IPS-18a (cell line): ENCODE results near the gene COPS8.
A peak's percentile ranks its signal among the peaks of the same experiment; 100 is the strongest.

ENCODE experiments used
- H3K27ac ChIP-seq: one replicate; pipeline ENCODE4 v1.5.1; 2013; ENCODE audit warnings: low read length
- H3K27me3 ChIP-seq: one replicate; pipeline ENCODE4 v1.6.1; 2013; ENCODE audit warnings: mild to moderate bottlenecking, low read length; ENCODE audit not compliant: control insufficient read depth, insufficient read depth
- H3K36me3 ChIP-seq: one replicate; pipeline ENCODE4 v1.6.1; 2013; ENCODE audit warnings: low read depth, low read length; ENCODE audit not compliant: control insufficient read depth
- H3K4me1 ChIP-seq: one replicate; pipeline ENCODE4 v1.6.1; 2013; ENCODE audit warnings: low read depth, low read length; ENCODE audit not compliant: control insufficient read depth
- H3K4me3 ChIP-seq: one replicate; pipeline ENCODE4 v1.5.1; 2013; ENCODE audit warnings: low read length
- H3K9ac ChIP-seq: one replicate; pipeline ENCODE4 v1.6.1; 2013; ENCODE audit warnings: mild to moderate bottlenecking, low read length, moderate library complexity
- H3K9me3 ChIP-seq: one replicate; pipeline ENCODE4 v1.6.1; 2013; ENCODE audit warnings: low read depth, low read length; ENCODE audit not compliant: control insufficient read depth

The COPS8 gene

DNA sequence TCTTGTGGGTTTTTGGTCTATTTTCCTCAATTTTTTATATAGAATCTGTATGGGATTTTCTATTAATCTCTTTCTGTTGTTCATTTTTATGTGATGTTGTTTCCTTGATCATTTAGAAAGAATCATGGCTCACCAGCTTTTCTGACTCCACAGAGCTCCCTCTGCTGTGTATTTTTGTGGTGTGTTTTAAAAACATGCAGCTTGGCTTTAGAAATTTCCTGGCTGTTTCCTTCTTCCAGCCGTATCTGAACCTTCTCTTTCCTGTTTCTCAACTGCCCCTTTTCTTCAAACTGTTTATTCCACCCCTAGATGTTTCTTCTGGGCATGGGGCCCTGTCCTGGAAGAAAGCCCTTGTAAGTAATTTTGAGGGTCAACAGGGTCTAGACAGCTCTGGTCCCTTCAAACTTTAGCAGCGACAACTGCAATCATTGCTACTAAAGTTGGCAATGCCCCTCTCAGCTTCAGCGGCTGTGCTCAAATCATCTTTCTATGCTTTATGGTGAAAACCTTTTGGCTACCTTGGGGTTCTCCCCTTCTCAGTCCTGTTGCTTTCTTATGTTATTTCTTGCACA lies 17.6 kb upstream of the COPS8 start:
- Histone ChIP-seq H3K27me3 (no peaks in the 10 kb centered on the region), H3K4me3 (no peak overlapping the region), H3K9ac (no peak overlapping the region), H3K27ac (no peak overlapping the region), H3K4me1 (no peaks in the 10 kb centered on the region), H3K36me3 (no peaks in the 10 kb centered on the region), H3K9me3 (no peaks in the 10 kb centered on the region)

- Histone ChIP-seq H3K36me3 (no peaks in the 10 kb centered on the region), H3K4me1 (no peaks in the 10 kb centered on the region), H3K27me3 (no peaks in the 10 kb centered on the region), H3K9me3 (no peaks in the 10 kb centered on the region), H3K9ac (no peak overlapping the region), H3K4me3 (no peak overlapping the region), H3K27ac (no peak overlapping the region)
Observed at GRCh38 chr2:237072067-237072931, 13.4 kb upstream of the COPS8 start.

DNA sequence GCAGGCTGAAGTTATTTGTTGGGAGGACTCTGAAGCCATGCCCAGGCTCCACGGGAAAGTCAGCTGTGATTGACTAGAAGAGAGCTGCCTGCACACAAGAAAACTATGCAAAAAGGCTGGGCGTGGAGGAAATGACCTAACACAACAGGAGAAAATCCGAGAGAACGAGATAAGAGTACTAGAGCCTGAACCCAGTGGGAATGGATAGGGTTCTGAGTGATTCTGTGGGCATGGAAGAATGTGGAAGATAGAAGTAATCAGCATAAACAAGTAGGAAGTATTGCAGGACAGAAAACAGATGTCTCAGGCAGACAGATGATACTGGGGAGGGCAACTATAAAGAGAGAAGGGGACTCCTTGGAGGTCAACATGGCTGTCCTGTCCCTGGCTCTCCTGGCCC lies 12.1 kb upstream of the COPS8 start:
- no peaks in the 10 kb centered on the region for H3K27me3 ChIP-seq
- H3K4me1 ChIP-seq, result no peaks in the 10 kb centered on the region
- H3K4me3 ChIP-seq, result no peak overlapping the region
- no peaks in the 10 kb centered on the region for H3K9me3 ChIP-seq
- no peaks in the 10 kb centered on the region for H3K36me3 ChIP-seq
- H3K27ac ChIP-seq, result no peak overlapping the region
- no peak overlapping the region for H3K9ac ChIP-seq

GRCh38 chr2:237074211-237074993 lies 11.3 kb upstream of the COPS8 start:
- Histone ChIP-seq H3K36me3 (no peaks in the 10 kb centered on the region), H3K27ac (no peak overlapping the region), H3K9me3 (no peaks in the 10 kb centered on the region), H3K4me1 (no peaks in the 10 kb centered on the region), H3K27me3 (no peaks in the 10 kb centered on the region), H3K4me3 (no peak overlapping the region), H3K9ac (no peak overlapping the region)

- H3K9me3 ChIP-seq, result no peaks in the 10 kb centered on the region
- no peak overlapping the region for H3K4me3 ChIP-seq
- no peaks in the 10 kb centered on the region for H3K27me3 ChIP-seq
- no peak overlapping the region for H3K27ac ChIP-seq
- no peaks in the 10 kb centered on the region for H3K36me3 ChIP-seq
- no peaks in the 10 kb centered on the region for H3K4me1 ChIP-seq
- H3K9ac ChIP-seq, result no peak overlapping the region
Observed at GRCh38 chr2:237075749-237076599, 9.7 kb upstream of the COPS8 start.

DNA sequence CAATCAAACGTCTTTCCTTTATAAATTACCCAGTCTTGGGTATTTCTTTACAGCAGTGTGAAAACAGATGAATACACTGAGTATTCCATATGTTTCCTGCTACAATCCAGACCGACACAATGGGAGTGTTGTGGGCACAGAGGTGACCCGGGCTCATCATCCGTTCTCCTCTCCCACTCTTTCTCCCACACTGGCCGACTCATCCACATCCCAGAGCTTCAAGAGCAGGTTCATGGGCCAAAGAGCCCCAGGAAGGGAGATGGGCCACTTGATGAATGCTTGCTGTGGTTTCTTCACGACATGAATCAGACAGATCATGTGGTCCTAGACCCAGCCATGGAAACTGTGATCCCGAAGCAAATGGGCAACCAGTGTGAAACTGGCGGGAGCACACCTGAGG lies 4.1 kb upstream of the COPS8 start:
- Histone ChIP-seq H3K27ac (no peak overlapping the region), H3K9me3 (no peaks in the 10 kb centered on the region), H3K27me3 (no peaks in the 10 kb centered on the region), H3K4me1 (no peaks in the 10 kb centered on the region), H3K36me3 (no peaks in the 10 kb centered on the region), H3K9ac (no peak overlapping the region), H3K4me3 (no peak overlapping the region)

- Histone ChIP-seq H3K9ac (no peak overlapping the region), H3K9me3 (no peaks in the 10 kb centered on the region)
Observed at GRCh38 chr2:237083026-237083425, 2.7 kb upstream of the COPS8 start.

GRCh38 chr2:237084444-237084843 lies 1.2 kb upstream of the COPS8 start:
- Histone ChIP-seq H3K9ac (no peak overlapping the region), H3K9me3 (no peaks in the 10 kb centered on the region), H3K4me3 (peak overlapping the region; percentile 97), H3K27ac (no peak overlapping the region), H3K27me3 (no peaks in the 10 kb centered on the region), H3K4me1 (no peaks in the 10 kb centered on the region), H3K36me3 (peaks cover 8% of the 10 kb centered on the region)

More at GRCh38 chr2:237083026-237083425, 2.7 kb upstream of the COPS8 start:
- no peak overlapping the region for H3K4me3 ChIP-seq
- no peak overlapping the region for H3K27ac ChIP-seq
- no peaks in the 10 kb centered on the region for H3K27me3 ChIP-seq
- H3K36me3 ChIP-seq, result no peaks in the 10 kb centered on the region
- no peaks in the 10 kb centered on the region for H3K4me1 ChIP-seq

GRCh38 chr2:237090906-237091305 lies 5.2 kb downstream of the COPS8 start:
- peaks cover 32% of the 10 kb centered on the region for H3K36me3 ChIP-seq
- no peaks in the 10 kb centered on the region for H3K9me3 ChIP-seq
- H3K9ac ChIP-seq, result no peak overlapping the region
- H3K4me3 ChIP-seq, result no peak overlapping the region
- no peak overlapping the region for H3K27ac ChIP-seq
- H3K4me1 ChIP-seq, result no peaks in the 10 kb centered on the region
- H3K27me3 ChIP-seq, result no peaks in the 10 kb centered on the region

GRCh38 chr2:237091779-237092436 lies 6.2 kb downstream of the COPS8 start:
- Histone ChIP-seq H3K9me3 (no peaks in the 10 kb centered on the region), H3K27ac (no peak overlapping the region), H3K36me3 (peaks cover 40% of the 10 kb centered on the region), H3K27me3 (no peaks in the 10 kb centered on the region), H3K4me1 (no peaks in the 10 kb centered on the region), H3K4me3 (no peak overlapping the region), H3K9ac (no peak overlapping the region)
